ENCODE results near the gene LMBRD2. TPM values are rescaled to one million over a fixed set of nuclear protein-coding genes. Genes with fewer than 3 reads are reported as not detected.

The LMBRD2 gene
- total and polyA plus RNA-seq, 2 donors (not counting 1 experiment from before 2014, with no cell fraction given): 2.1 to 10.0 TPM

- POLR2A ChIA-PET: no interaction called here
Measured at GRCh38 chr5:36128795-36129194, 22.9 kb downstream of the LMBRD2 start.

GRCh38 chr5:36125868-36126267 lies 25.8 kb downstream of the LMBRD2 start:
- no peak overlapping the region for H3K27ac Mint-ChIP-seq

More at GRCh38 chr5:36128795-36129194, 22.9 kb downstream of the LMBRD2 start:
- Histone ChIP-seq H4K20me1 (ENCODE audit: control insufficient read depth, insufficient read depth, low read length, poor library complexity, severe bottlenecking) (no peaks in the 10 kb centered on the region), H3K27ac (ENCODE audit: low read length in 2 of 2) (no peak overlapping the region), H3K9ac (ENCODE audit: low read length) (no peak overlapping the region), H3K27me3 (replicated peaks in 1 of 4; ENCODE audit: control extremely low read depth in 1 of 4, control insufficient read depth in 3 of 4, insufficient read depth in 4 of 4, low read length in 3 of 4) (no peaks in the 10 kb centered on the region), H3K4me3 (ENCODE audit: control extremely low read depth in 1 of 5, extremely low read depth in 1 of 5, insufficient read depth in 1 of 5, low read depth in 2 of 5, low read length in 4 of 5) (no peak overlapping the region), H3K36me3 (replicated peaks in 1 of 2; ENCODE audit: control extremely low read depth in 1 of 2, control insufficient read depth in 1 of 2, extremely low read depth in 1 of 2, insufficient read depth in 2 of 2, low read length in 1 of 2) (peaks cover 0 to 4% of the 10 kb centered on the region in 2 experiments), H3K4me1 (ENCODE audit: control insufficient read depth in 2 of 2, insufficient read depth in 2 of 2, low read length in 2 of 2) (no peaks in the 10 kb centered on the region), H3K4me2 (replicated peaks; ENCODE audit: low read depth, low read length, poor library complexity, severe bottlenecking) (no peak overlapping the region), H3K9me3 (ENCODE audit: control extremely low read depth in 1 of 3, control insufficient read depth in 2 of 3, insufficient read depth in 1 of 3, low read length in 2 of 3) (peaks cover 0 to 8% (median 7%) of the 10 kb centered on the region in 3 donors), H2AFZ (ENCODE audit: insufficient read depth, low read depth, low read length, poor library complexity, severe bottlenecking) (no peak overlapping the region), H3K79me2 (ENCODE audit: control insufficient read depth, insufficient read depth, low read length) (peaks cover 9% of the 10 kb centered on the region)
- ATAC-seq (ENCODE audit: low read depth) (no peak), DNase-seq (no peak)
- no peak overlapping the region for H3K4me3 Mint-ChIP-seq
- WGBS (ENCODE audit: insufficient coverage): no CpG with 5 or more reads among the region's 1 CpG
- H3K4me1 Mint-ChIP-seq: no peaks in the 10 kb centered on the region
- H3K9me3 Mint-ChIP-seq (ENCODE audit: insufficient read depth): peaks cover 7% of the 10 kb centered on the region
- H3K27me3 Mint-ChIP-seq: no peaks in the 10 kb centered on the region
- CTCF ChIA-PET: no interaction called here
- no peak overlapping the region for H3K27ac Mint-ChIP-seq
- intact Hi-C loops (cut with micrococcal nuclease): no loop called here
- TF ChIP-seq EZH2 (IDR thresholded peaks at IDR 0.05; ENCODE audit: borderline replicate concordance, insufficient read depth, low read depth, low read length, poor library complexity, severe bottlenecking): no peak
- no peak for TF ChIP-seq CTCF (IDR thresholded peaks at IDR 0.05)

More at GRCh38 chr5:36125868-36126267, 25.8 kb downstream of the LMBRD2 start:
- Histone ChIP-seq H3K4me2 (replicated peaks; ENCODE audit: low read depth, low read length, poor library complexity, severe bottlenecking) (no peak overlapping the region), H3K79me2 (ENCODE audit: control insufficient read depth, insufficient read depth, low read length) (peaks cover 9% of the 10 kb centered on the region), H3K36me3 (replicated peaks in 1 of 2; ENCODE audit: control extremely low read depth in 1 of 2, control insufficient read depth in 1 of 2, extremely low read depth in 1 of 2, insufficient read depth in 2 of 2, low read length in 1 of 2) (peaks cover 0 to 22% of the 10 kb centered on the region in 2 experiments), H4K20me1 (ENCODE audit: control insufficient read depth, insufficient read depth, low read length, poor library complexity, severe bottlenecking) (no peaks in the 10 kb centered on the region), H3K27me3 (replicated peaks in 1 of 4; ENCODE audit: control extremely low read depth in 1 of 4, control insufficient read depth in 3 of 4, insufficient read depth in 4 of 4, low read length in 3 of 4) (no peaks in the 10 kb centered on the region), H3K9ac (ENCODE audit: low read length) (no peak overlapping the region), H3K4me1 (ENCODE audit: control insufficient read depth in 2 of 2, insufficient read depth in 2 of 2, low read length in 2 of 2) (no peaks in the 10 kb centered on the region), H3K4me3 (ENCODE audit: control extremely low read depth in 1 of 5, extremely low read depth in 1 of 5, insufficient read depth in 1 of 5, low read depth in 2 of 5, low read length in 4 of 5) (no peak overlapping the region), H3K9me3 (ENCODE audit: control extremely low read depth in 1 of 3, control insufficient read depth in 2 of 3, insufficient read depth in 1 of 3, low read length in 2 of 3) (peaks cover 0 to 8% (median 7%) of the 10 kb centered on the region in 3 donors), H2AFZ (ENCODE audit: insufficient read depth, low read depth, low read length, poor library complexity, severe bottlenecking) (no peak overlapping the region), H3K27ac (ENCODE audit: low read length in 2 of 2) (no peak overlapping the region)
- WGBS (ENCODE audit: insufficient coverage): 100% methylated on average over 1 of the region's 1 CpG
- no peaks in the 10 kb centered on the region for H3K4me1 Mint-ChIP-seq
- intact Hi-C loops (cut with micrococcal nuclease): no loop called here
- TF ChIP-seq EZH2 (IDR thresholded peaks at IDR 0.05; ENCODE audit: borderline replicate concordance, insufficient read depth, low read depth, low read length, poor library complexity, severe bottlenecking) (no peak), CTCF (IDR thresholded peaks at IDR 0.05) (no peak)
- no peaks in the 10 kb centered on the region for H3K27me3 Mint-ChIP-seq
- H3K9me3 Mint-ChIP-seq (ENCODE audit: insufficient read depth): peaks cover 7% of the 10 kb centered on the region
- DNase-seq: no peak
- CTCF ChIA-PET: no interaction called here
- POLR2A ChIA-PET: no interaction called here
- H3K4me3 Mint-ChIP-seq: no peak overlapping the region
- ATAC-seq (ENCODE audit: low read depth): no peak

Data from B cell (primary cell).